Measurements from ENCODE around the gene SLC14A1. TPM values are rescaled to one million over a fixed set of nuclear protein-coding genes. Genes with fewer than 3 reads are reported as not detected.

The SLC14A1 gene
- total and polyA plus RNA-seq, 4 experiments from 2014 or later = 1.8 to 3.6 (median 3.2) TPM

- Mint-ChIP-seq H3K9me3 (no peaks in the 10 kb centered on the region), H3K27ac (no peak overlapping the region), H3K36me3 (no peaks in the 10 kb centered on the region), H3K4me1 (no peaks in the 10 kb centered on the region), H3K27me3 (peaks cover 0 to 3% of the 10 kb centered on the region in 2 donors), H3K4me3 (no peak overlapping the region)
- DNase-seq = no peak
- H3K4me3 ChIP-seq (ENCODE audit: low read length in 2 of 2) = no peak overlapping the region
- H3K27me3 ChIP-seq (ENCODE audit: insufficient read depth, low read length) = no peaks in the 10 kb centered on the region
- H3K4me1 ChIP-seq (ENCODE audit: insufficient read depth, low read length) = no peaks in the 10 kb centered on the region
- H3K27ac ChIP-seq (ENCODE audit: low read depth, low read length) = no peak overlapping the region
- H3K9me3 ChIP-seq (ENCODE audit: control insufficient read depth in 1 of 2, low read length in 2 of 2) = no peaks in the 10 kb centered on the region
- CTCF ChIA-PET (ENCODE audit: partially characterized antibody) = interaction anchor here (0.7 to 1.7 kb wide), 3 partner anchors 9 to 344 kb away, joined by 3 to 8 read pairs (median 5); no protein-coding TSS in a partner anchor
- POLR2A ChIA-PET (ENCODE audit: partially characterized antibody) = no interaction called here
- no peaks in the 10 kb centered on the region for H3K36me3 ChIP-seq (ENCODE audit: insufficient read depth, low read length)
- intact Hi-C loops (cut with micrococcal nuclease) = no loop called here
These were observed 7.0 kb downstream of the SLC14A1 start for GRCh38 chr18:45730832-45731575.

GRCh38 chr18:45731716-45732115 lies 7.7 kb downstream of the SLC14A1 start:
- H3K4me1 Mint-ChIP-seq = no peaks in the 10 kb centered on the region
- peaks cover 0 to 5% of the 10 kb centered on the region in 2 donors for H3K36me3 Mint-ChIP-seq
- no peaks in the 10 kb centered on the region for H3K9me3 Mint-ChIP-seq
- no peak for DNase-seq
- Histone ChIP-seq H3K27ac (ENCODE audit: low read depth, low read length) (no peak overlapping the region), H3K4me1 (ENCODE audit: insufficient read depth, low read length) (no peaks in the 10 kb centered on the region), H3K36me3 (ENCODE audit: insufficient read depth, low read length) (no peaks in the 10 kb centered on the region), H3K9me3 (ENCODE audit: control insufficient read depth in 1 of 2, low read length in 2 of 2) (no peaks in the 10 kb centered on the region), H3K27me3 (ENCODE audit: insufficient read depth, low read length) (no peaks in the 10 kb centered on the region), H3K4me3 (ENCODE audit: low read length in 2 of 2) (no peak overlapping the region)
- H3K27ac Mint-ChIP-seq = no peak overlapping the region
- H3K4me3 Mint-ChIP-seq = no peak overlapping the region
- CTCF ChIA-PET (ENCODE audit: partially characterized antibody) = interaction anchor here (0.7 to 0.9 kb wide), 2 partner anchors 9 to 344 kb away, joined by 3 to 5 read pairs; no protein-coding TSS in a partner anchor
- intact Hi-C loops (cut with micrococcal nuclease) = no loop called here
- peaks cover 0 to 3% of the 10 kb centered on the region in 2 donors for H3K27me3 Mint-ChIP-seq
- POLR2A ChIA-PET (ENCODE audit: partially characterized antibody) = no interaction called here

- no peaks in the 10 kb centered on the region for H3K4me1 ChIP-seq (ENCODE audit: insufficient read depth, low read length)
- intact Hi-C loops (cut with micrococcal nuclease) = no loop called here
- H3K9me3 ChIP-seq (ENCODE audit: control insufficient read depth in 1 of 2, low read length in 2 of 2) = no peaks in the 10 kb centered on the region
- H3K36me3 ChIP-seq (ENCODE audit: insufficient read depth, low read length) = no peaks in the 10 kb centered on the region
- no peaks in the 10 kb centered on the region for H3K4me1 Mint-ChIP-seq
- H3K4me3 ChIP-seq (ENCODE audit: low read length in 2 of 2) = no peak overlapping the region
- H3K27me3 Mint-ChIP-seq = peaks cover 0 to 3% of the 10 kb centered on the region in 2 donors
- H3K4me3 Mint-ChIP-seq = no peak overlapping the region
- no peak overlapping the region for H3K27ac Mint-ChIP-seq
- no peak for DNase-seq
- H3K36me3 Mint-ChIP-seq = peaks cover 0 to 6% of the 10 kb centered on the region in 2 donors
- H3K27me3 ChIP-seq (ENCODE audit: insufficient read depth, low read length) = no peaks in the 10 kb centered on the region
- ChIA-PET POLR2A (ENCODE audit: partially characterized antibody) (no interaction called here), CTCF (ENCODE audit: partially characterized antibody) (interaction anchor here (1.0 kb wide), 1 partner anchor 11 kb away, joined by 4 read pairs; no protein-coding TSS in a partner anchor)
- no peaks in the 10 kb centered on the region for H3K9me3 Mint-ChIP-seq
- H3K27ac ChIP-seq (ENCODE audit: low read depth, low read length) = no peak overlapping the region
These were observed 9.6 kb downstream of the SLC14A1 start for GRCh38 chr18:45733535-45733934.

GRCh38 chr18:45734505-45734904 lies 10.5 kb downstream of the SLC14A1 start:
- CTCF ChIA-PET (ENCODE audit: partially characterized antibody) = interaction anchor here (1.0 kb wide), 1 partner anchor 12 kb away, joined by 4 read pairs; no protein-coding TSS in a partner anchor

GRCh38 chr18:45734944-45735343 lies 11.0 kb downstream of the SLC14A1 start:
- Mint-ChIP-seq H3K27ac (no peak overlapping the region), H3K4me1 (no peaks in the 10 kb centered on the region), H3K4me3 (no peak overlapping the region), H3K27me3 (no peaks in the 10 kb centered on the region), H3K36me3 (peaks cover 7 to 10% of the 10 kb centered on the region in 2 donors), H3K9me3 (no peaks in the 10 kb centered on the region)
- no peaks in the 10 kb centered on the region for H3K27me3 ChIP-seq (ENCODE audit: insufficient read depth, low read length)
- H3K27ac ChIP-seq (ENCODE audit: low read depth, low read length) = no peak overlapping the region
- H3K4me1 ChIP-seq (ENCODE audit: insufficient read depth, low read length) = no peaks in the 10 kb centered on the region
- POLR2A ChIA-PET (ENCODE audit: partially characterized antibody) = no interaction called here
- DNase-seq = no peak
- no peaks in the 10 kb centered on the region for H3K36me3 ChIP-seq (ENCODE audit: insufficient read depth, low read length)
- intact Hi-C loops (cut with micrococcal nuclease) = no loop called here
- CTCF ChIA-PET (ENCODE audit: partially characterized antibody) = no interaction called here
- no peaks in the 10 kb centered on the region for H3K9me3 ChIP-seq (ENCODE audit: control insufficient read depth in 1 of 2, low read length in 2 of 2)
- no peak overlapping the region for H3K4me3 ChIP-seq (ENCODE audit: low read length in 2 of 2)

More at GRCh38 chr18:45734505-45734904, 10.5 kb downstream of the SLC14A1 start:
- Mint-ChIP-seq H3K9me3 (no peaks in the 10 kb centered on the region), H3K27ac (no peak overlapping the region), H3K36me3 (peaks cover 4 to 8% of the 10 kb centered on the region in 2 donors), H3K4me1 (no peaks in the 10 kb centered on the region), H3K27me3 (no peaks in the 10 kb centered on the region), H3K4me3 (no peak overlapping the region)
- no peak for DNase-seq
- Histone ChIP-seq H3K4me3 (ENCODE audit: low read length in 2 of 2) (no peak overlapping the region), H3K27ac (ENCODE audit: low read depth, low read length) (no peak overlapping the region), H3K36me3 (ENCODE audit: insufficient read depth, low read length) (no peaks in the 10 kb centered on the region), H3K4me1 (ENCODE audit: insufficient read depth, low read length) (no peaks in the 10 kb centered on the region), H3K27me3 (ENCODE audit: insufficient read depth, low read length) (no peaks in the 10 kb centered on the region), H3K9me3 (ENCODE audit: control insufficient read depth in 1 of 2, low read length in 2 of 2) (no peaks in the 10 kb centered on the region)
- POLR2A ChIA-PET (ENCODE audit: partially characterized antibody) = no interaction called here
- intact Hi-C loops (cut with micrococcal nuclease) = no loop called here

- no peaks in the 10 kb centered on the region for H3K36me3 ChIP-seq (ENCODE audit: insufficient read depth, low read length)
- no peaks in the 10 kb centered on the region for H3K27me3 Mint-ChIP-seq
- H3K27ac ChIP-seq (ENCODE audit: low read depth, low read length) = no peak overlapping the region
- POLR2A ChIA-PET (ENCODE audit: partially characterized antibody) = no interaction called here
- CTCF ChIA-PET (ENCODE audit: partially characterized antibody) = interaction anchor here (2.2 kb wide), 1 partner anchor 16 kb away, joined by 11 read pairs; no protein-coding TSS in a partner anchor
- no peak overlapping the region for H3K4me3 ChIP-seq (ENCODE audit: low read length in 2 of 2)
- H3K27ac Mint-ChIP-seq = no peak overlapping the region
- no peaks in the 10 kb centered on the region for H3K4me1 Mint-ChIP-seq
- intact Hi-C loops (cut with micrococcal nuclease) = no loop called here
- H3K4me1 ChIP-seq (ENCODE audit: insufficient read depth, low read length) = no peaks in the 10 kb centered on the region
- no peaks in the 10 kb centered on the region for H3K9me3 Mint-ChIP-seq
- no peaks in the 10 kb centered on the region for H3K9me3 ChIP-seq (ENCODE audit: control insufficient read depth in 1 of 2, low read length in 2 of 2)
- no peaks in the 10 kb centered on the region for H3K27me3 ChIP-seq (ENCODE audit: insufficient read depth, low read length)
- peaks cover 14 to 17% of the 10 kb centered on the region in 2 donors for H3K36me3 Mint-ChIP-seq
- H3K4me3 Mint-ChIP-seq = no peak overlapping the region
- no peak for DNase-seq
These were observed 14.7 kb downstream of the SLC14A1 start for GRCh38 chr18:45738660-45739059.

- intact Hi-C loops (cut with micrococcal nuclease) = no loop called here
- Histone ChIP-seq H3K4me1 (ENCODE audit: insufficient read depth, low read length) (no peaks in the 10 kb centered on the region), H3K9me3 (ENCODE audit: control insufficient read depth in 1 of 2, low read length in 2 of 2) (no peaks in the 10 kb centered on the region), H3K27ac (ENCODE audit: low read depth, low read length) (no peak overlapping the region), H3K4me3 (ENCODE audit: low read length in 2 of 2) (no peak overlapping the region), H3K36me3 (ENCODE audit: insufficient read depth, low read length) (no peaks in the 10 kb centered on the region), H3K27me3 (ENCODE audit: insufficient read depth, low read length) (no peaks in the 10 kb centered on the region)
- H3K27me3 Mint-ChIP-seq = no peaks in the 10 kb centered on the region
- no peak overlapping the region for H3K4me3 Mint-ChIP-seq
- ChIA-PET CTCF (ENCODE audit: partially characterized antibody) (no interaction called here), POLR2A (ENCODE audit: partially characterized antibody) (no interaction called here)
- H3K27ac Mint-ChIP-seq = peak overlapping the region in 2 of 7 donors; percentile 8 to 33
- DNase-seq = no peak
- no peaks in the 10 kb centered on the region for H3K9me3 Mint-ChIP-seq
- peaks cover 14 to 17% of the 10 kb centered on the region in 2 donors for H3K36me3 Mint-ChIP-seq
- H3K4me1 Mint-ChIP-seq = no peaks in the 10 kb centered on the region
These were observed 15.3 kb downstream of the SLC14A1 start for GRCh38 chr18:45739268-45739667.

All from CD4-positive, alpha-beta memory T cell (primary cell).